Epithelial cell of prostate (primary cell): ENCODE measurements around the gene EMX1.

Source experiments
- DNase-seq: peaks from one replicate; pipeline ENCODE4 v3.0.0-alpha.2; 2011; ENCODE audit warnings: low read depth, low spot score
- H3K27ac ChIP-seq: fragments of 450-650 bp; 2 replicates; pipeline ENCODE4 v1.5.1; 2017; ENCODE audit warnings: mild to moderate bottlenecking

EMX1 gene

GRCh38 chr2:72955228-72956049 is 38.1 kb downstream of the EMX1 start:
- no peak for DNase-seq
- H3K27ac ChIP-seq = no peak overlapping the region

- H3K27ac ChIP-seq = no peak overlapping the region
- DNase-seq = no peak
These were observed 38.7 kb downstream of the EMX1 start for GRCh38 chr2:72956050-72956395.

- DNase-seq = no peak
- H3K27ac ChIP-seq = no peak overlapping the region
These were observed 39.6 kb downstream of the EMX1 start for GRCh38 chr2:72956936-72957335.

- H3K27ac ChIP-seq = no peak overlapping the region
- DNase-seq = no peak
These were observed 41.4 kb downstream of the EMX1 start for GRCh38 chr2:72958542-72959385.

- H3K27ac ChIP-seq = no peak overlapping the region
- no peak for DNase-seq
These were observed 42.2 kb downstream of the EMX1 start for GRCh38 chr2:72959554-72959953.

- no peak overlapping the region for H3K27ac ChIP-seq
- no peak for DNase-seq
These were observed 43.0 kb downstream of the EMX1 start for GRCh38 chr2:72959995-72960981.

- H3K27ac ChIP-seq = no peak overlapping the region
- DNase-seq = no peak
These were observed 43.9 kb downstream of the EMX1 start for GRCh38 chr2:72961036-72961720.

GRCh38 chr2:72961853-72962468 is 44.6 kb downstream of the EMX1 start:
- H3K27ac ChIP-seq = no peak overlapping the region
- DNase-seq = no peak

- no peak for DNase-seq
- H3K27ac ChIP-seq = no peak overlapping the region
These were observed 45.6 kb downstream of the EMX1 start for GRCh38 chr2:72962911-72963310.

GRCh38 chr2:72963423-72964145 is 46.3 kb downstream of the EMX1 start:
- no peak overlapping the region for H3K27ac ChIP-seq
- no peak for DNase-seq

GRCh38 chr2:72964146-72964525 is 46.8 kb downstream of the EMX1 start:
- no peak for DNase-seq
- H3K27ac ChIP-seq = no peak overlapping the region

GRCh38 chr2:72965016-72965415 is 47.7 kb downstream of the EMX1 start:
- H3K27ac ChIP-seq = no peak overlapping the region
- no peak for DNase-seq

- DNase-seq = no peak
- H3K27ac ChIP-seq = no peak overlapping the region
These were observed 48.6 kb downstream of the EMX1 start for GRCh38 chr2:72965770-72966450.

GRCh38 chr2:72968286-72968685 is 51.0 kb downstream of the EMX1 start:
- no peak for DNase-seq
- no peak overlapping the region for H3K27ac ChIP-seq

GRCh38 chr2:72969706-72970105 is 52.4 kb downstream of the EMX1 start:
- DNase-seq = no peak
- no peak overlapping the region for H3K27ac ChIP-seq

- no peak overlapping the region for H3K27ac ChIP-seq
- no peak for DNase-seq
These were observed 53.7 kb downstream of the EMX1 start for GRCh38 chr2:72971036-72971435.

GRCh38 chr2:72972352-72973136 is 55.2 kb downstream of the EMX1 start:
- no peak for DNase-seq
- H3K27ac ChIP-seq = no peak overlapping the region
